Parathyroid adenoma (tissue), 2 donors: ENCODE results near the gene TMEM35A.
A peak's percentile ranks its signal among the peaks of the same experiment; 100 is the strongest.

ENCODE experiments used
- H2AFZ ChIP-seq: fragments of 300-600 bp; sonication (generic); one replicate; pipeline ENCODE4 v1.7.0; 2017; ENCODE audit warnings: antibody characterized with exemption, mild to moderate bottlenecking
- H3K27ac ChIP-seq: fragments of 300-600 bp; sonication (generic); one replicate; pipeline ENCODE4 v1.7.0; 2017
- H3K27me3 ChIP-seq: fragments of 300-600 bp; sonication (generic); one replicate; pipeline ENCODE4 v1.7.0; 2017; ENCODE audit warnings: low read length; ENCODE audit not compliant: control insufficient read depth, insufficient read depth
- H3K36me3 ChIP-seq: fragments of 300-600 bp; sonication (generic); one replicate; pipeline ENCODE4 v1.7.0; 2017; ENCODE audit warnings: low read length; ENCODE audit not compliant: control insufficient read depth, insufficient read depth
- H3K4me1 ChIP-seq: fragments of 300-600 bp; sonication (generic); one replicate; pipeline ENCODE4 v1.7.0; 2017; ENCODE audit warnings: control low read depth
- H3K4me2 ChIP-seq: fragments of 300-600 bp; sonication (generic); one replicate; pipeline ENCODE4 v1.7.0; 2017; ENCODE audit warnings: low read length
- H3K4me3 ChIP-seq: fragments of 300-600 bp; sonication (generic); one replicate; pipeline ENCODE4 v1.7.0; 2017; ENCODE audit warnings: low read depth, low read length
- H3K79me2 ChIP-seq: fragments of 300-600 bp; sonication (generic); one replicate; pipeline ENCODE4 v1.7.0; 2017; ENCODE audit warnings: control low read depth
- H3K9ac ChIP-seq: fragments of 300-600 bp; sonication (generic); one replicate; pipeline ENCODE4 v1.7.0; 2017; ENCODE audit warnings: mild to moderate bottlenecking
- H3K9me3 ChIP-seq: fragments of 300-600 bp; sonication (generic); one replicate; pipeline ENCODE4 v1.7.0; 2017; ENCODE audit warnings: low read length; ENCODE audit not compliant: control insufficient read depth
- CTCF ChIP-seq: fragments of 300-600 bp; sonication (generic); IDR thresholded peaks from one replicate; pipeline ENCODE4 v1.7.0; 2017; ENCODE audit warnings: antibody characterized with exemption, mild to moderate bottlenecking
- donor health status: primary hyperparathyroidism.

Gene TMEM35A

GRCh38 chrX:101078716-101079598 lies at the start of gene TMEM35A:
TSS of gene TMEM35A (plus strand) at chrX:101078879. CDS start at chrX:101079003, 124 bp downstream.
- H3K9me3 ChIP-seq: no peaks in the 10 kb centered on the region
- H3K79me2 ChIP-seq: no peaks in the 10 kb centered on the region
- H3K4me2 ChIP-seq: peak within 1 kb of the TSS; percentile 74
- TF ChIP-seq CTCF: no peak
- H3K27ac ChIP-seq: peak within 1 kb of the TSS; percentile 65
- peak within 1 kb of the TSS; percentile 56 for H2AFZ ChIP-seq
- no peak within 1 kb of the TSS for H3K9ac ChIP-seq
- H3K27me3 ChIP-seq: no peaks in the 10 kb centered on the region
- H3K4me1 ChIP-seq: no peaks in the 10 kb centered on the region
- H3K4me3 ChIP-seq: peak within 1 kb of the TSS; percentile 57
- H3K36me3 ChIP-seq: no peaks in the 10 kb centered on the region

- H3K9me3 ChIP-seq: no peaks in the 10 kb centered on the region
- no peaks in the 10 kb centered on the region for H3K36me3 ChIP-seq
- no peak overlapping the region for H2AFZ ChIP-seq
- H3K9ac ChIP-seq: no peak overlapping the region
- TF ChIP-seq CTCF: no peak
- H3K4me3 ChIP-seq: no peak overlapping the region
- H3K4me1 ChIP-seq: no peaks in the 10 kb centered on the region
- no peak overlapping the region for H3K27ac ChIP-seq
- no peaks in the 10 kb centered on the region for H3K27me3 ChIP-seq
- H3K79me2 ChIP-seq: no peaks in the 10 kb centered on the region
- H3K4me2 ChIP-seq: no peak overlapping the region
These were observed 49.0 kb upstream of the TMEM35A start for GRCh38 chrX:101029665-101030064.

GRCh38 chrX:101037231-101037630 lies 41.4 kb upstream of the TMEM35A start:
- Histone ChIP-seq H3K79me2 (no peaks in the 10 kb centered on the region), H3K36me3 (no peaks in the 10 kb centered on the region), H3K4me1 (no peaks in the 10 kb centered on the region), H2AFZ (no peak overlapping the region), H3K27ac (no peak overlapping the region), H3K9me3 (no peaks in the 10 kb centered on the region), H3K9ac (no peak overlapping the region), H3K4me3 (no peak overlapping the region), H3K27me3 (no peaks in the 10 kb centered on the region), H3K4me2 (no peak overlapping the region)
- no peak for TF ChIP-seq CTCF

- Histone ChIP-seq H3K4me3 (no peak overlapping the region), H3K4me2 (no peak overlapping the region), H2AFZ (no peak overlapping the region), H3K27me3 (no peaks in the 10 kb centered on the region), H3K27ac (no peak overlapping the region), H3K79me2 (no peaks in the 10 kb centered on the region), H3K9ac (no peak overlapping the region), H3K9me3 (no peaks in the 10 kb centered on the region), H3K36me3 (no peaks in the 10 kb centered on the region), H3K4me1 (no peaks in the 10 kb centered on the region)
- TF ChIP-seq CTCF: no peak
These were observed 38.5 kb upstream of the TMEM35A start for GRCh38 chrX:101040197-101040596.

- Histone ChIP-seq H3K27ac (peak overlapping the region; percentile 81), H3K36me3 (no peaks in the 10 kb centered on the region), H3K27me3 (no peaks in the 10 kb centered on the region), H3K4me2 (peak overlapping the region; percentile 60), H3K4me1 (peaks cover 2% of the 10 kb centered on the region), H3K4me3 (peak overlapping the region; percentile 75), H3K9me3 (no peaks in the 10 kb centered on the region), H3K79me2 (no peaks in the 10 kb centered on the region), H2AFZ (peak overlapping the region; percentile 86), H3K9ac (no peak overlapping the region)
- no peak for TF ChIP-seq CTCF
These were observed 27.5 kb upstream of the TMEM35A start for GRCh38 chrX:101051153-101051548.
